Measurements from ENCODE around the gene PSMB7. TPM values are rescaled to one million over a fixed set of nuclear protein-coding genes. Genes with fewer than 3 reads are reported as not detected.

PSMB7 gene
- total RNA-seq, 2 experiments from 2014 or later, result 191 to 199 TPM

- no peak for DNase-seq
- peaks cover 26% of the 10 kb centered on the region for H3K4me1 Mint-ChIP-seq
- no peaks in the 10 kb centered on the region for H3K27me3 Mint-ChIP-seq
- peaks cover 17% of the 10 kb centered on the region for H3K36me3 Mint-ChIP-seq
- no peak overlapping the region for H3K4me3 Mint-ChIP-seq
- H3K27ac Mint-ChIP-seq, result no peak overlapping the region
- no peaks in the 10 kb centered on the region for H3K9me3 Mint-ChIP-seq
These were observed 12.0 kb downstream of the PSMB7 start for GRCh38 chr9:124403246-124403645.

DNA sequence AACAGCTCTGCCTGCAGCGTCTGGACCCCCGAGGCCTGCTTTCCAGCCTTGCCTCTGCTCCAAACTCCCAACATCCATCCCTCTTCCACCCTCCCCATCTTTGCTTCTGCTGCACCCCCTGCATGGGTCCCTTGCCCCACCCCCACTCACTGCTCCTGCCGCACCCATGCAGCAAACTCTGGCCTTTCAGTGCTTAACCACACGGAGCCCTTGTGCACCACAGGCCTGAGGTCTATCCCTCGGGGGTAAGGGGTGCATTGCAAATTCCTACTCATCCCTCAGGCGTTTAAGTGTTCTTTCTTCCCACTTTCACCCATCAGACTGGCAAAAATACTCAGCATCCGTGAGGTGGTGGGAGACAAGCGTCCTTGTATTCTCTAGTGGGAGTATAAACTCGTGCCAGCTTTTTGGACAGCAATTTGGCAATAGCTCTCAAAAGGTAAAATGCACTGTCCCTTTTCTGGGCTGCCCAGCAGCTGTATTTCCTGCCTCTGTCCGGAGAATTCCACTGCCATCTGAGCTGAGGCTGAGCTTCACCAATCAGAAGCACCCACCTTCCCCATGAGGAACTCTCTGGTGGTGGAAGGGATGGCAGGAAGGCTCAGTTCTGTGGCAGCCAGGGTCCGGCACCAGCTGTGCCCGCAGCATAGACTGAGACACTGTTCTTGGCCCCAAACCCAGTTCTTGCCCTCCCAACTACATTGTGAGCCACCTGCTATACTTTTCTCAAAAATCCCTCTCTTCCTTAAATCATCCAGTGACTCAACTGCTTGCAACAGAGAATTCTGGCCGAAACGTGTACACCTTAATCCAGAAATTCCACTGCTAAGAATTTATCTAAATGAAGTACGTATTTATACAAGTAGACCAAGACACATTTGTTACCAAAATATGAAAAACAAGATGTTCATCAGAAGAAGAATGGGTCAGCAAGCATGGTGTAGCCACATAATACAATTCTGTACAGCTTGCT lies 15.0 kb downstream of the PSMB7 start:
- H3K4me3 Mint-ChIP-seq, result no peak overlapping the region

GRCh38 chr9:124399323-124399967 lies 15.8 kb downstream of the PSMB7 start:
- Mint-ChIP-seq H3K9me3 (no peaks in the 10 kb centered on the region), H3K27me3 (no peaks in the 10 kb centered on the region), H3K36me3 (peaks cover 9% of the 10 kb centered on the region), H3K27ac (no peak overlapping the region), H3K4me1 (peaks cover 34% of the 10 kb centered on the region), H3K4me3 (no peak overlapping the region)
- DNase-seq, result no peak

More for the DNA sequence above, 15.0 kb downstream of the PSMB7 start:
- H3K36me3 Mint-ChIP-seq, result peaks cover 11% of the 10 kb centered on the region
- H3K4me1 Mint-ChIP-seq, result peaks cover 28% of the 10 kb centered on the region
- no peaks in the 10 kb centered on the region for H3K9me3 Mint-ChIP-seq
- no peak for DNase-seq
- no peak overlapping the region for H3K27ac Mint-ChIP-seq
- no peaks in the 10 kb centered on the region for H3K27me3 Mint-ChIP-seq

DNA sequence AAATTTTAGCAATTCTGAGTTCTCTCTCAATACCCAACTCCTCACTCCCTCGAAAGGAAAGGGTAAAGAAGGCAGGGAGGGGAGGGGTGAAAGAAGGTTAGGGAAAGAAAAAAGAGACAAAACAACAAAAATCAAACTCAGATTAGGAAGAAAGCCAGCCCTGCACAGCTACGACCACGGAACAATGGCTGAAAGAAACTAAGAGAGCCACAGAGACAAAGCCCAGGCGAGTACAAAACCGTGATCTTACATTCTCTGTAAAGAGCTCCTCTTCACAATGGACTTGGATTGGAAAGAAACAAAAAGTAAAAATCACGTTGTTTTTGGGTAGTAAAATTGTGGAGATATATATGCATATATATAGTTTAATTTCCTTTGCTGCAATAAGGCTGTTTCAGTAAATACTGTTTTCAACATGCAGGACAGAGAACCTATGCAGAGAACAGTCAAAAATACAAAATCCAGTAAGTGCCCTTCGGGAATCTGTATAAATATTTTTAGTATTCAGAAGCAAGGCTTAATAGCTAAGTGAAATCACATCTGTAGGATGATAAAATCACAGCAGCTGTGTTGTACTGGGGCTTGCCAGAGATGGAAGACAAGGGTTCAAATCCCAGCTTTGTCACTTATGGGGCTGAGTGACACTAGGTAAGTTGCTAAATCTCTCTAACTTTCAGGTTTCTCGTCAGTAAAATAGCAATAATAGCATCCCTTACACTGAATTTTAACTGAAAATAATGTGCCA lies 16.9 kb downstream of the PSMB7 start:
- H3K36me3 Mint-ChIP-seq, result peaks cover 5% of the 10 kb centered on the region
- no peak for DNase-seq
- no peak overlapping the region for H3K4me3 Mint-ChIP-seq
- H3K27me3 Mint-ChIP-seq, result no peaks in the 10 kb centered on the region
- H3K27ac Mint-ChIP-seq, result no peak overlapping the region
- no peaks in the 10 kb centered on the region for H3K9me3 Mint-ChIP-seq
- H3K4me1 Mint-ChIP-seq, result peaks cover 38% of the 10 kb centered on the region

GRCh38 chr9:124395826-124396225 lies 19.4 kb downstream of the PSMB7 start:
- no peak for DNase-seq
- Mint-ChIP-seq H3K27ac (no peak overlapping the region), H3K27me3 (no peaks in the 10 kb centered on the region), H3K4me1 (peaks cover 36% of the 10 kb centered on the region), H3K9me3 (no peaks in the 10 kb centered on the region), H3K4me3 (no peak overlapping the region), H3K36me3 (peaks cover 7% of the 10 kb centered on the region)

DNA sequence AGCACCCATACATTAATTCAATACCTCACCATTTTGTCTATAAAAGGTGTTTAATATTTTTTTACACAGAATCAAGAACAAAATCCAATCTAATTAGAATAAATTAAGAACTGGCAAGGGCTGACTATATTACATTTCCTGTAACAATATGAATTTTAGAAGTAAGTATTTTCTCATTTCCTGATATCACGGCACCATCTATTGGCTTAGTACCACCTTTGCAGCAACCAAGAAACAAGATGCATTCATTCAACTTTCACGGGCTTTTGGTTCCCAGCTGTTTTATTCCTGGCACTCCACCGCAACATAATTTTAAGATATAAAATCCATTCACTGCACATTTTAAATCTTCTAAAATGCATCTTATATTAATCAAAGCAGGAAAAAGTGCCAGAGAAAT lies 20.6 kb downstream of the PSMB7 start:
- Mint-ChIP-seq H3K27ac (no peak overlapping the region), H3K27me3 (no peaks in the 10 kb centered on the region), H3K9me3 (no peaks in the 10 kb centered on the region), H3K4me3 (no peak overlapping the region), H3K36me3 (peaks cover 7% of the 10 kb centered on the region), H3K4me1 (peaks cover 38% of the 10 kb centered on the region)
- no peak for DNase-seq

DNA sequence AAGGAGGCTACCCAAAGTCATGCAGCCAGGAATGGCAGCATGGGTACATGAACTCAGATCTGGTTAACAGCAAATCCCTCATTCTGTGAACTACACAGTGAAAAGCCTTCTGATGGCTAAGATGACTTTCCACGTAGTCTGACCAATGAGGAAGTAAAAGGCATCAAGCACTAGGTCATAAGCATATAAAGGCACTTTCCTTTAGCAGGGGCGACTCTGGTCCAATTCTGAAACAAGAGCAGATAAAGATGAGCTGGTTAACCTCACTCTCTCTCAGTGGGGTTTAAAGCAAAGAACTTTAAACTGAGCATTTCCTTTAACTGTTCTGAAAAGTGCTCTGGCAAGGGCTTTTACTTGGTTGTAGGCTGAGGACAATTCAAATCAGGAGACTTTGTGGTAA lies 21.1 kb downstream of the PSMB7 start:
- H3K4me1 Mint-ChIP-seq, result peaks cover 40% of the 10 kb centered on the region

DNA sequence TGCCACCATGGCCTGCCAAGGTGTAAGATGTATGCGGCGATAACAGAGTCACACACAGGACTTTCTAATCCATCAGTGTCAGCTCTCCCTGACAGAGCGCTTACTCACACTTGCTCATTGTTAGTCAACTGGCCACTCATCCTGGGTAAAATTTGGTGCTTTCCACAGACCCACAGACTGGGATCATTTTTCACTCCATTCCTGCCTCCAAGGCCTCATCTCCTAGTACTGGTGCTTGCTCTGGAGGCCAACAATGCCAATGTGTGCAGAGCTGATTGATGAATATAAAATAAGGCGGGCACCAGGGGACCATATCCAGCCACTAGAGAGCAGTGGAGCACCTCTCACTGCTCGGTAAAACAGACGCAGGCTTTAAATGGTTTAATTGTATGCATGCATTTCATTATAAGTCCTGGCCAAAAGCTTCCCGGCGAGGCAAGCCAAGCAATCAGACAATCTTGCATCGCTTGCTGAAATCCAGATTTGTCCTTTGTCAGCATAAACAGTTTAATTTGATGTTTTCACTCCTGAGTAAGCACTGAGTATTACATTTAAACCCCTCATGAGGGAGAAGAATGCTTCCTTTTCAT lies 22.3 kb downstream of the PSMB7 start:
- H3K4me1 Mint-ChIP-seq, result peaks cover 47% of the 10 kb centered on the region
- DNase-seq, result no peak
- peaks cover 10% of the 10 kb centered on the region for H3K36me3 Mint-ChIP-seq

More for the DNA sequence above, 21.1 kb downstream of the PSMB7 start:
- no peaks in the 10 kb centered on the region for H3K27me3 Mint-ChIP-seq
- no peaks in the 10 kb centered on the region for H3K9me3 Mint-ChIP-seq
- no peak overlapping the region for H3K4me3 Mint-ChIP-seq
- H3K36me3 Mint-ChIP-seq, result peaks cover 9% of the 10 kb centered on the region
- H3K27ac Mint-ChIP-seq, result peak overlapping the region; percentile 36
- DNase-seq, result no peak

DNA sequence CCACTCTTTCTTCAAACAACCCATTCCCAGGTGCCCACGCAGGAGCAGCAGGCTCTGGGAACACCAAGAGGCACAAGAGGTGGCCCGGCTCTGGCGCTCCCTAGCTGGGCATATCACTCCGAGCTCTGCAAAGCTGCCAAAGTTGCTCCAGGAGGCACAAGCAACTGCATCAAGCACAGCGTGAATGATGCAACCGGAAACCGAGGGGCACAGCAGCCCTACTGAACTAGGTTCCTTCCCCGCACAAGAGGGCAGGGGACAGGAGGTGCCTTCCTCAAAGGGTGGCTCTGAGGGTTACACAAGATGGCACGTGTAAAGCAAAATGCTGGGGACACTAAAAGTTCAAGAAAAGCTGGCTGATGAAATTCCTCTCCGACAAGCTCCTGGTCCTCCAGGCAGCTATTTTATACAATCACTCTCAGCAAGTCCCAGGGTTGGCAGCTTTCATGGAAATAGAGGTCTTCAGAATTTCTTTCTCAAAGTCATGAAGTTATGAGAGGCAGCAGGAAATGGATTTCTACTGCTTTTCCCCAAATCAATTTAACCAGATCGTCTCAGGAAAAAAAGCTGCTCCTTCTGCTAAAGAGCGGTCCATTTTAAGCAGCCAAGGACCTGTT lies 22.9 kb downstream of the PSMB7 start:
- Mint-ChIP-seq H3K27ac (no peak overlapping the region), H3K27me3 (no peaks in the 10 kb centered on the region), H3K9me3 (no peaks in the 10 kb centered on the region), H3K4me1 (peaks cover 52% of the 10 kb centered on the region), H3K36me3 (peaks cover 10% of the 10 kb centered on the region), H3K4me3 (no peak overlapping the region)
- DNase-seq, result no peak

More for the DNA sequence above, 22.3 kb downstream of the PSMB7 start:
- Mint-ChIP-seq H3K9me3 (no peaks in the 10 kb centered on the region), H3K27ac (no peak overlapping the region), H3K4me3 (no peak overlapping the region), H3K27me3 (no peaks in the 10 kb centered on the region)

GRCh38 chr9:124390794-124391658 lies 24.2 kb downstream of the PSMB7 start:
- Mint-ChIP-seq H3K9me3 (no peaks in the 10 kb centered on the region), H3K27me3 (no peaks in the 10 kb centered on the region), H3K36me3 (peaks cover 7% of the 10 kb centered on the region), H3K4me1 (peaks cover 55% of the 10 kb centered on the region), H3K27ac (no peak overlapping the region), H3K4me3 (no peak overlapping the region)
- DNase-seq, result no peak

DNA sequence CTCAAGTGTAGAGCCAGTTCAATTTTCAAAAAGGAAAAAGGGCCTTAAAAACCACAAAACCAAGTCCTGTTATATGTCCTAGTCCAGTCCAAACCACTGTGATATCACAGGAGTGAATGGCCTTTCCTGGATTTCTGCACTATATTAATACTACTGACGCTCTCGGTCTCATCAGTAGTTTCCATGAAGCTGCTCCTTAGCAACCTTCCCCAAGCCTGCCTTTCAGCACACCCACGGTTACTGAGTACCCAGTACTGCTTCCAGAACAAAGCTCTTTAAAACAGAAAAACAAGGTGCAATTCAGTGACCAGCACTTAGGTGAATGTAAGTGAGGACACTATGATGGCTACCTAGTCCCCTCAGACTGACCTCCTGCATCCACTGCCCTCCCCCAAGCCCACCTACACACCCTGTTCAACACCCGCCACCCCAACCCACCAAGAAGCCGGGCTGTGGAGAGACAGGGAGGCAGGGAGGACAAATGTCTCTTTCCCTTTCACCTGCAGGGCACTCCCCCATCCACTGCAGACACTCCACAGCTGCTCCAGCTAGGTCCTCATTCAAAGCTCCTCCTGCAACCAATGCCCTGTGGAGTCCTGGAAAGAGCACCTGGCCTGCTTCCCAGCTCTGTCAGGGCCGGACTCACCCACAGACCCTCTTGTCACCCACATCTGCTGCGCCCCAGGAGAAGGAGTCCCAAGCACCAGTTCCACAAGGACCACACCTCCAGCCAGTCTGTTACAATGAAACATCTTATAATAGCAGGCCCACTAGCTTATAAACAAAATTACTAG lies 25.9 kb downstream of the PSMB7 start:
- peaks cover 42% of the 10 kb centered on the region for H3K4me1 Mint-ChIP-seq
- no peak for DNase-seq
- H3K4me3 Mint-ChIP-seq, result no peak overlapping the region
- H3K36me3 Mint-ChIP-seq, result peaks cover 5% of the 10 kb centered on the region
- no peaks in the 10 kb centered on the region for H3K27me3 Mint-ChIP-seq
- no peaks in the 10 kb centered on the region for H3K9me3 Mint-ChIP-seq
- H3K27ac Mint-ChIP-seq, result no peak overlapping the region

DNA sequence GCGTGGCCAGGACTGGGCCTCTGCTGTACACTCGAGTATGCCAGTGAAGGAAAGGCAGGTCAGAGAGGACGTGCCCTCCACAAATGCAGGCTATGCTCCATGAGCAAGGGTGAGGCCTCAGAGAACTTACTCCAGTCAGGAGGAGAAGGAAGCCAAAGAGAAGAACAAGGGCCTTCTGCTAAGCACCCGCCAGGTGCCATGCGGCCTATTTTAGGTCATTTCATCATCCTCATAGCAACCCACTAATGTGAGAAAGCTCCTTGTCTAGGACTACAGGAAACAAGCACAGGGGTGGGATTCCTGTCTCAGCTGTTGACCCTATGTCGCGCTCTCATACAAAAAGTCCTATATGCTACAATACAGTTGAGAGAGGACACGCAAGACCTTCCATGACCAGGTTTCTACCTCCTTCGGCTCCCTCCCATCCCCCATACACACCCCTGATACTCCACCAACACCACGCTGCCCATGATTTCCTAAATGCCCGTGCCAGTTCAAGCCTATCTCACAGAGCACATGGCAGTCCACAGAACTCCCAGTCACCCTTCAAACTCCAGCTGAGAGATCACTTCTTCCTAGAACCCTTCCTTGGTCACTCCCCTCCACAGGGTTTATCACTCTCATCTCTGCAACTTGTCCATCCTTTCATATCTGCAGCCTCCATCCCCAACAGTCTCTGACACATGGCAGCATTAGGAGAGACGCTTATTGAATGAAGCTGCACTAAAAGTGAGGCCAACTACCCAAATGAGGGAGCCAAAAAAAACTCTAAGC lies 26.8 kb downstream of the PSMB7 start:
- DNase-seq, result no peak
- Mint-ChIP-seq H3K36me3 (peaks cover 8% of the 10 kb centered on the region), H3K27me3 (no peaks in the 10 kb centered on the region), H3K27ac (peak overlapping the region; percentile 3), H3K4me3 (no peak overlapping the region), H3K4me1 (peaks cover 36% of the 10 kb centered on the region), H3K9me3 (no peaks in the 10 kb centered on the region)
